NCI-H82 treated with DMSO at 0.1 percent for 48 hours (cell line): ENCODE measurements around the gene RPP25L.
A peak's percentile ranks its signal among the peaks of the same experiment; 100 is the strongest.

Experiments
- DNase-seq: peaks from one replicate; lab custom pipeline; 2025; ENCODE audit not compliant: unreplicated experiment; lab: John Stamatoyannopoulos, UW

The RPP25L gene

DNA sequence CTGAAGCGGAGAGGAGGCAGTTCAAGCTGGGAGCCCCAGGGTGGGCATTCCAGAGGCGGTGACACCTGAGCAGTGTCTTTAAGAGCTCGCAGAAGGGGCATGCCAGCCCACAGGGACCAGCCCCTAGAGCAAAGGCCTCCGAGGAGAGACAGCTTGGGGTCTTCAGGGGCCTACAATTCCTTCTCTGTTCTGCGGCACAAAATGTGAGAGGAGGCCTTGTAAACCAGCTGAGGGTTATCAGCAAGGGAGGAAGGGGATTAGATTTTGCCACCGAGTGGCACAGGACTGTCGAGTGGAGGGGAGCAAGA, 26.2 kb upstream of the RPP25L start:
- no peak for DNase-seq

DNA sequence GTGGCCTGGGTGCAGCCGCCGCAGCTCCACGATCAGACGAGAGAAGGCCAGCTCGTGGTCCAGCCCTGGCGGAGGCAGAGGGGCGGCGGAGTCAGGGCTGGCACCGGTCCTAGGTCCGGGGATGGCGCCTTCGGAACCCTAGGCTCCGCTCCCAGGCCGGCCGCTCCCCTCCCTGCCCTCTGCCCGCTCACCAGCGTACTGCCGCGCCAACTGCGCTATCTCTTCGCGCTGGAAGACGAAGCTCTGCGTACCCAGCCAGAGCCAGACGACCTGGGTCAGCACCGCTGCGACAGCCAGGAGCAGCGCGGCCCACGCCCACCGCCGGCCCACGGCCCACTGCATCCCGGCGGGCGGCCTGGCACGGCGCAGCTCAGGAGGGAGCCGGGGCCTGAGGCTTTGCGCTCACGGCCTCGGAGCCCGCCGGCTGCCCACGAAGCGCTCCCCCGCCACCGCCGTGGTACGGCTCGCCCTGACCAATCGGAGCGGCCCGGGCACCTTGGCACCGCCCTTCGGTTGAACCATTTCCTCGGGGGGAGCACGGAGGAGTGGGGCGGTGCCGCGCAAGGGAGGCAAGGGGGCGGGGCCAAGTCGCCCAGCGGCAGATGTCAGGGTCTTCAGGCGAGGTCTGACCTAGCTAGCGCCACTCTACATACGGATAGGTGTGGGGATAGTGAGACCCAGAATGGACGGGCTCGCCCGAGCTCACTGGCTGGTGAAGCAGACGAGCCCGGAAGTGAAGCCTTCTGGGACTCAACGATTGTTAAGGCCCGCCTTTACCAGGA, 25.6 kb upstream of the RPP25L start, which contains the start of gene SIGMAR1:
Gene SIGMAR1, minus strand, starts transcription at position 432 of the 782 bp plus-strand sequence. Its CDS starts 90 bp downstream, at position 342.
- peak; percentile 64 for DNase-seq

DNA sequence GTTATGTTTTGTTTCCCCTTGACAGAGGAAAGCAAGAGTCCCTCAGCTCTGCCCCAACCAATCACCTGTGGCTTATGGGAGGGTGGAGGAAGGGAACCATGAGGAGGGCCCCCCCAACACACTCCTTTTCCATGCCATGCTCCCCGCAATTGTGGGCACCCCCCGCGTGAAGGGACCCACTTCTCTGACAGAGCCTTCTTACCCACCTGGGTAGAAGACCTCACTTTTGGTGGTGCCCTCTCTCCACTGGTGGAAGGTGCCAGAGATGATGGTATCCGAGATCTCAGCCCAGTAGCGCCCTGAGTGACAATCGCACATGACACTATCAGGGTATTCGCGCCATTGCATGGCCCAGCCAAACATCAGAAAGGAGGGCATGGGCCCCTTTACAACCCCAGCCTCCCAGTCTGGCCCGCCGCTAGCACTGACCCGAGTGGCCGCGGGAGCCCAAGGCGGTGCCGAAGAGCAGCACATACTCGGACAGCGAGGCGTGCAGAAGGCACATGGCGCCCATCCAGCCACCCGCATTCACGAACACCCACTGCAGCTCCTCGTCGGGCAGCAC, 25.0 kb upstream of the RPP25L start:
- no peak for DNase-seq

DNA sequence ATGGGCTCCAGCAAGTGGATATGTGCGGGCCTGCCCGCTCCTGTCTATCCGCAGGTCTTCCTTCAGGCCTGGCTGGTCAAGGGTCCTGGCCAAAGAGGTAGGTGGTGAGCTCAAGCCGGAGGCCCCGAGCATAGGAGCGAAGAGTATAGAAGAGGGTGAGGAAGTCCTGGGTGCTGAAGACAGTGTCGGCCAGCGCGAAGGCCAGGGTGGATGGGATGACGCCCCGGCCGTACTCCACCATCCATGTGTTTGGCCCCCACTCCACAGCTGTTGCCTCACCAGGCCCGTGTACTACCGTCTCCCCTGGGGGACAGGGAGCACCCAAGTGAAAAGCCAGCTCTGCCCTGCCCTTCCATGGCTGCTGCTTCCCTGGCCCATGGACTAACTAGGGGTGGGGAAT, 23.7 kb upstream of the RPP25L start:
- no peak for DNase-seq

DNA sequence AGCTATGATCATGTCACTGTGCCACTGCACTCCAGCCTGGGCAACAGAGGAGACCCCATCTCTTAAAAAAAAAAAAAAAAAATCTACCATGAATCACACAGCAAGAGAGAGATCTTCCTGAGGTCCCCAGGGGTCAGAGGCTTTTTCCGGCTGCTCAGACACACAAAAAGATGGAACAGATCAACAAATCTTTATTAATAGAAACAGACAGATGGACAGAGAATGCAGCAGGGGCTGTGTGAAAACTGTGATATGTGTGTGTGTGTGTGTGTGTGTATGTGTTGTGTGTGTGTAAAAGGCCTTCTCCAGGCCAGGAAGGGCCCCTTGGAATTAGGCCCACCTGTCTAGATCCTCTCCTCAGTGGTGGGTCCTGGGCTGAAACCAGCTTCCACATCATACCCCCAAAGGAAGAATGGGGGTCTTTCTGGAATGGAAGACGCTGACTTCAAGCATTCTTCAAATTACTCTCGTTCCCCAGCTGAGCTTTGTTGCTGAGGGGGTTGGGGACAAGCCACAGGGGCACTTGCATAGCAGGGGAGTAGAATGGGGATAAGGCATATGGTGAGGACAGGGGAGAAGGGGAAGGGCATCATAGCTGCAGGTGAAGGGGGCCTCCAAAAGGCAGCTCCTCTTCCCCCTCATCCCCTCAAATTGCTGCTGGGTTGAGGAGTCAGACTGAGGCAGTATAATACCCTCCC, 22.8 kb upstream of the RPP25L start:
- DNase-seq, result no peak

DNA sequence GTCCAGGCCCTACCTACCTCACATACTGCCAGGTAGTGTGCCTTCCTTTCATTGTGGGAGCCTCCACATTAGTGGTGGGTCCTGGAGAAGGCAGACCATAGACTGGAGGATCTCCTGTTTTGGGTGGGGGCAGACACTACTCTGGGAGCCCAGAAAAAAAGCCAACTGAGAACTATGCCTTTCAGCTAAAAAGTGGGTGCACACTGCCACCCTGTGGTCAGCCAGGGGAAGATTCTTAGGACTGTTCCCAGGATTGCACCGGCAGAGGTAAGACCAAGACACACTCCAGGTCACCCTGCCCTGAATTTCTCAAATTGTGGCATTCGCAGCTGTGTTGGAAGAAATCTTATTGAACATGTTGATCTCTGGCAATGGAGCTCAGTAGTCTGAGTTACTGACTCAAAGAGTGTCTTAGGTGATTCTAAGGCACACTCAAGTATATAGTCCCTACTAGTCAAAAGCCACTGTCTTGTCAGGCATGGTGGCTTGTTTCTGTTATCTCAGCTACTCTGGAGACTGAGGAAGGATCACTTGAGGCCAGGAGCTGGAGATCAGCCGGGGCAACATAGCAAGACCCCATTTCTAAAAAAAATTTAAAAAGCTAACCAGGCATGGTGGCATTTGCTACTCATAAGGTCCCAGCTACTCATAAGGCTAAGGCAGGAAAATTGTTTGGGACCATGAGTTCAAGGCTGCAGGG, 22.1 kb upstream of the RPP25L start:
- DNase-seq, result peak; percentile 65

DNA sequence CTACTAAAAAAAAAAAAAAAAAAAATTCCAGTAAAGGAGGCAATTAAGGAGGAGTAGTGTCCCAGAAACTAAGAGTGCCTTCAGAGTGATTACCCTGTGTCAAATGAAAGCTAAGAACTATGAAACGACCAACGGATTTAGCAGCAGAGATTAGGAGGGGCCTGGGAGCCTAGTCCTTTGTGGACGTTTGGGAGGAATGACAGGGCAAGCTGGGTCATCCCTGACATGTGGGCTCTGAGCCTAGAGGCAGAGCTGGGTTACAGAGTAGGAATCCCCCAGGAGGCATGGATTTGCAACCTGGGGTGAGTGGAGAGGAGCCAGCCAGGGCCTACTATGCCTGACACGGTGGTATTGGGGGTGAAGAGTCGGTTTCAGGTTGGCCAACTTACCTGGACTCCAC, 21.3 kb upstream of the RPP25L start:
- DNase-seq, result no peak

DNA sequence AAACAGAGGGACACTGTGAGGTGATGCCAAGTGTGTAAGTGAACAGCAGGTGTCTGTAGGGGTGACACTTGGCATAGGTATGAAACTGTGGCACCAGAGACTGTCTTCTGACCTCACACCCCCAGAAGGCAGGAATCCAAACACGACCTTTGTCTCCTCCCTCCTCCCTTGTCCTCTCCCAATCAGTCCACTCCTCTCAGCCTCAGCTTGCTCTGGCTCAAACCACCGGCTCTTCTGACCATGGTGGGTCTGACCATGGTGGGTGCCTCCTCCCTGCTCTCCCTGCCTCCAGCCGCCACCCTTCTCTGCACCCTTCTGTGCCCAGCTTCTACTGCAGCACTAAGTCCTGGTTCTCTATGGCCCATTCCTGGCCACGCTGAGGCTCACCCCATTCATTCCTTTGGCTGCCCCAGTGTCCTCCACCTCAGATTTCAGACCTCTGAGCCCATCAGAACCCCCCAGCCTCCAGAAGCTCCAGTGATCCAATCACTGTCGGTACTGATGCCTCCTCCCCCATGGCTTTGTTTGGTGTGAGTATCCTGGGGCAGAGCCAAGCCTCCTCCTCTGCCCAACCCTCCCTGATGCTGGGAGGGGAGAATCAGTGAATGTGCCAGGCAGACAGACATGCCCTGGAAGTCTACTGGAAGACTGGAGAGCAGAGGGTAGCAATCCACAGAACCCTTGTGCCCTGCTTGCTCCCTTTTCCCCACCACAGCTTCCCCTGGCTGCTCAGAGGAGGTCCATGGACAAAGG, 18.7 kb upstream of the RPP25L start:
- no peak for DNase-seq

DNA sequence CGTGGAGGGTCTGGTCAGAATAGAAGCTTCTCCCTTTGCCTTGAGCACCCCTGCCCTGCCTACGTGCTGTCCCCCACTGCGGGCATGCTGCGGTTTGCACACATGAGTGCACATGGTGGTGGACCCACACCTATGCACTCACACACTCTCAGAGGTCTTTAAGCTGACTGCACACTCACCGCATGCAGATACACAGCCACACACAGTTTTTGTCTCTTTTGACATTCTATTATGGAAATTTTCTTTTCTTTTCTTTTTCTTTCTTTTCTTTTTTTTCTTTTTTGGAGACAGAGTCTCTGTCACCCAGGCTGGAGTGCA, 17.6 kb upstream of the RPP25L start:
- DNase-seq, result no peak

DNA sequence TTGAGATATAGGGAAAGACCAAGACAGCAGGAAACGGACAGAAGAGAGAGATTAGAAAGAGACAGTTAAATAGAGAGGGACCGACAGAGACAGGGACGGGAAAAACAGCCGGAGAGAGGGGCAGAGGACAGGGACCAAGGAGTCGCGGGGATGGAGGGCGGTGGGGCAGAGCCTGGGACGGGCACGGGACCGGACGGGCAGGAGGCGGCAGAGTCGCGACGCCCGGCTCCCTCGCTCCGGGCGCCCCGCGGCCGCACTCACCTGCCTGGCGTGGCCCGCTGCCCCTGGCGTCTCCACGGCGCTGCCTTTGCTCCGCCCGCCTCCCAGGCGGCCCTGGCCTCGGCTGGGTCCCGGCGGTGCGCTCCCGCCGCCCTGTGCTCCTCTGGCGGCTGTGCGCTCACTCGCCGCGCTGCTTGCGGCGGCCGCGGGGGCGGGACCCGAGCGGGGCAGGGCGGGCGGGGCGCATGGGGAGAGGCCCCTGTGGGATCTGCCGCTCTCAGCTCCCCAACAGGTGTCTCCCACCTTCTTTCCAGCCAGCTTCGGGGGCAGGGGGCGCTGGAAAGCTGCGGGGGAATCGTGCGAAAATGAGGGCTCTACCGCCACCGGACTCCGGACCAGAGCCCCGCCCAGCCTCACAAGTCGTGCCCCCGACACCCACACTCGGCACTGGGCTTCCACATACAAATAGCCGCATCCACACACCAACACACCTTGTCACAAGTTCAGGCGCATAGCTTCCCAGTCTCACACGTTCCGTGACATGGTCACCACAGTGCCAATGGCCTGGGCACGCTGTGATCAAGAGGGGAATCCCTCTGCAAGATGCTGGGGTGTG, 17.0 kb upstream of the RPP25L start, which contains the start of gene ARID3C:
Gene ARID3C, minus strand, starts transcription at position 411 of the 835 bp plus-strand sequence. CDS start 1,052 bp downstream, outside the sequence.
- no peak for DNase-seq

DNA sequence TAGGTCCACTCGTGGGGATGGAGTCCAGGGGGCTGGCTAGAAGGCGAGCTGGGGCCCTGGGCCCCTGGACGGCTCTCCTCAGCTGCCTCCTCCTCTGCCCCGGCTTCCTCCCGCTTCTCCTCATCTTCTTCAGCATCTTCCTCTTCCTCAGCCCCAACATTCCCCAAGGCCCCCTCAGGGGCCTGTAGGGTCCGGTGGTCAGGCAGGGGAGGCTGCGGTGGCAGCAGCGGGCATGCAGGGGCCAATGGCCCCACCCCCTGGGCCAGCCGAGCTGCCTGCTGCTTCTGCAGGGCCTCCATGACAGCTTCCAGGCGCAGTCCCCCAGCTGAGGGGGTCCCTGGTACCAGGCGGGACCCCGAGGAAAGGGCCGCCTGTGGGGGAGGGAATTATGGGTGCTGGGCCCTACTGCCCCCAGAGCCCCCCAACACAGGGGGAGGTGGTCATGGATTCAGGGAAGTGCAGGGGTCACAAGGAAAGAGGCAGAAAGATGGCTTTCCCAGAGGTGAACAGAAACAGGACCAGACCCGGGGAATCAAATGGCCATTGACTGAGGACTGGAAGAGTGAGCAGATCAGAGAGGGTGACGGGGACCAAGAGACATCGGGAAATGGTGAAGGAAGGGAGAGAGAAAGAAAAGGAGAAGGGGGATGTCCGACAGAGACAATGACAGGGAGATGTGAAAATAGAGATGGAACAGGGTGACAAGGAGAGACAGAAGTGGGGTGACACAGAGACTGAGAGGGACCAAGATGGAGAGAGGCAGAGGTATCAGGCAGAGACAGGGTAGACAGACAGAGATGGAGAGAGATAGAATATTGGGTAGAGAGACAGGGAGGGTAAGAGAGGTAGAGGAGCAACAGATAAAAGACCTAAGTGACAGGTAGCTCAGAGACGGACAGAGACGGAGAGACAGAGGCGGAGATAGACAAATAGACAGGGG, 16.1 kb upstream of the RPP25L start:
- DNase-seq, result no peak

DNA sequence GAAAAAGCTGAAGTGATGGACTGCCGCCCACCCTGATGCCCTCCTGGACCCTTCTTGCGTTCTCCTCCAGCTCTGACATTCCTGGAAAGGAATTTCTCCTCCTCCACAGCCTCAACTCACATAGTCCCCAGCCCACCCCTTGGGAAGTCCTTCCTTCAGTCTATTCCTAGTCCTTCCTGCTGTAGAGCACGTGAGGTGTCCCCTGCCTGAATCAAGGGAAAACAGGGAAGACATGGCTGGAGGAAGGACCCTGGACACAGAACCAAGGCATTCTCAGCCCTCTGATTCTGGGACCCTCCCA, 13.2 kb upstream of the RPP25L start:
- no peak for DNase-seq

DNA sequence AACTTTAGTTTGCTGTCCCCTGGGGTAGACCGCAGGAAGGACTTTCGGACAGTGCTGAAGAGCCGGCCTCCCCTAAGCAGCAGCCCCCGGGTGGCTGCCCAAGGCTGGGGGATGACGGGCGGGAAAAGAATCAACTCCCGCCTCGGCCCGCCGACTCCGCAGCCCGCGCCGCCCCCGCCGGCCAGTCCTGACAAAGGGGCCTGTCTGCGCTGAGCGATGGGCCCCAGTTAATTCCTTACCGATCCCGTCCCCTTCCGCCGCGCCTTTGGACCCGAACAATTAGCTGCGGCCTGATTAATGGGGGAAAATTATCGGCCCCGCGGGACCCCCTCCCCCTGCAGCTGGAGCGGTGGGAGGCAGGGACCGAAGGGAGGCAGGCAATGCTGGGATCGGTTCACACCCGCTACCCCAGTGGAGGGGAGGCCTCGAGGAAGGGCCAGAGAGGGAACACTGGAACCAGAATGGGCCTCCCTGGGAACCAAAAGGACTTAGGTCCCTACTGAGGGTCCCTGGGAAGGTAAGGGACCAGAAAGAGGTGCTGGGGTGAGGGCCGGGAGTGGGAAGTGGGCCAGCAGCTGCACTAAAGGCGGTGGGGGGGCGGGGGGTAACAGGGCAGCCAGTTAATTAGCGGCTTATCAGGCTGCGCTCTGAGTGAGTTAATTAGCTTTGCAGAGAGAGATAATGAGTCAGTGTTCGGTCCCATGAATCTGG, 12.7 kb upstream of the RPP25L start:
- DNase-seq, result peak; percentile 38

DNA sequence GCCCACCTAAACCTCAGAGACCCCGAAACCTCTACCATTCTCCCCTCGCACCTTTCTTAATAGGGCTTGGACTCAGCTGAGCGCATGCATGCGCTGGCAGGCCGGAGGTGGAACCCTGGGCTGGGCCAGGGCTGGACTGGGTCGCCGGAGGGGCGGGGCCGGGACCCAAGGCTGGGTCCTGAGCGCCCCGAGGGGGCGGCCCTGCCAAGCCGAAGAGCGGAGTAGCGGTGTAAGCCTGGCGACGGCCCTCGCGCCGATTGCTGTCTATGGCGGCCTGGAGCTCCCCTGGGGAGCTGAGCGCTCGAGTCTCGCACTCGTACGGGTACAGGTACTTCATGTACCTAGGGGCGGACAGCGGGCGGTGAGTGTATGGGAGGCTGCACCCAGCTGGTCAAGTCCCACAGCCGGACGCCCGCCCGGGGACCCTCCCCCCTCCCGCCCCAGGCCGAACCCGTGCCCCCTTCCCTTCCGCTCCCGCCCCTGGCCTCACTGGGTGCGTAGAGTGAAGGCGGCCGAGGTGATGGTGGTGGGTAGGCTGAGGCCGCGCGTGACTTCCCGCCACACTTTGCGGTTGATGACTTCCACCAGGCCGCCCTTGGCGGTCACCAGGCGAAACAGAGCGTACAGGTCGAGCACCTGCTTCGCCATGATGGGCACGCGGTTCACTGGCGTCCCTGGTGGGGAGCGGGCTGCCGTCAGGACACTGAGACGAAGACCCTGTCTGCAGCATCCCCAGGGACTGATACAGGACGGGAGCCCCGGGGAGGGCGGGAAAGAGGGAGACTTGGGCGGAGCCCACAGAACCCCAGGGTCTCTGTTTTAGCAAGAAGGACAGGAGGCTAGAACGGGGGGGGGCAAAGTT, 11.7 kb upstream of the RPP25L start:
- no peak for DNase-seq

DNA sequence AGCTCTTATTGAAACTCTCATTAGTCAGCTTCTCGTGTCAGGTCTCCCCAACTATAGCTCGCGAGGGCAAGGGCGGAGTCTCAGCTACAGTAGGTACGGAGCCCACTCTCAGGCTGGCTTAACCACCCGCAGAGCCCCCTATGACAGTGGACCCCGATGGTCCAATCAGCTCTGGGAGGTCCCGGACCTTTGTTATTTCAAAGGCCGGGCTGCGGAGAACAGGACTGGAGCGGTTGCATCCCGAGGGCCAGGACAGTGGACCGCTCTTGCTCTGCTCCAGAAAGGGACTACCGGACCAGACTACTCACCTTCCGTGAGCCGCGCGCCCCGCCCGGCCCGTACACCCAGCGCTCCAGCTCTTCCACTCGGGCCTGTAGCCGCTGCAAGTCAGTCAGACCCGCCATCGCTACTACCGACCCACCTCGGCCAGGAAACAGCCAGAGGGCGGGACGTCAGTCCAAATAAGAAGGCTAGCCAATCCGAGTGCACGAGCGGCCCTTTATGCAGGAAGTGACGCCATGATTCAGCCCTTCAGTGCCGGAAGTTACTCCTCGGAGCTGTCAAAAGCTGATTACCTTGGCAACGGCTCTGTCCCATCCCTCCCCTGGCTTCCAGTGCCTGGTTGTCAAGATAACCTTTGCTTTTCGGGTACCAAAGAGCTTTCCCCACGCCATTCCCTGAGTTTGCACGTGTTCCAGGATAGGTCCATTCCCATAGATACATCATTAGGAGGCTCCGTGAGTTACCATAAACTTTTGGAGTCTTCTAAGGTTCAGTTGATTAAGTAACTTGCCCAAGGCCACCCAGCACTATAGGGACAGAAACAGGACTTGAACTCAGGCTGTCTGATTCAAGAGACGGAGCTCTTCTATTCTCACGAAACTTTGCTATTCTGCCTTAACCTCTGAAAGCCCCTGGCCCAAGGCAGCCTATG, 8.4 kb upstream of the RPP25L start, which contains the start of gene DCTN3:
Gene DCTN3, minus strand, starts transcription at position 435 of the 934 bp plus-strand sequence. Its CDS starts 31 bp downstream, at position 404.
- DNase-seq, result peak; percentile 75

DNA sequence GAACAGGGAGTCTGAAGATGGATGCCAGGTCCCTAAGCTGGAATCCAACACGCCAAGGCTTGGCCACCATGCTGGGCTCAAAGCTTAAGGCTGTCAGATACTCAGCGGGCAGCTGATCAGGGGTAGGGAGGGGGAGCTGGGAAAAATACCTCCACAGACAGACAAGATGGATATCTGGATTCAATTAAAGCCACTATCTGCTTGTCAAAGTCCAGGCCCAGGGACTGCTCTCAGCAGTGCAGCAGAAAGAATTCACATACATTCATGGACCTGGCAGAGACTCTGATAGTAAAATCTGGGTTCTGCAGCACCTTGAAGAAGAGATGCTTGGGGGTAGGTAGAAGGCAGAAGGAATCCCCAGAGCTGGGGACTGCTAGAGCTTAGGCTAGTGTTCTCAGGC, 3.2 kb upstream of the RPP25L start:
- DNase-seq, result no peak
